T-cell (primary cell): ENCODE data around the gene PIK3R1. TPM values are rescaled to one million over a fixed set of nuclear protein-coding genes. Genes with fewer than 3 reads are reported as not detected.
"Not testable (repeated sequence)": the region's sequence is repeated elsewhere in the genome, so short reads cannot be mapped to it uniquely, and the experiment has no call there.

Experiments used
- ATAC-seq, 4 experiments: fragments of 200-7000 bp in 3 of 4; fragments of 150-1000 bp in 1 of 4; cut with Tn5 transposase; replicated peaks in 1 of 4; 1 replicate in 3 of 4; 2 replicates in 1 of 4; pipeline ENCODE4 v1.10.0; 2021; ENCODE audit warnings: moderate library complexity in 3 of 4, mild to moderate bottlenecking in 2 of 4, moderate number of reproducible peaks in 1 of 4
- CTCF ChIA-PET, 2 donors: fragments of 300-600 bp; sonication (Branson Sonifier 250); formaldehyde crosslinking; loops; one replicate each; lab custom pipeline; 2022; ENCODE audit warnings: antibody characterized with exemption in 2 of 2; lab: Charles Lee
- POLR2A ChIA-PET, 2 donors: fragments of 300-600 bp; sonication (Branson Sonifier 250); formaldehyde crosslinking; loops; one replicate each; lab custom pipeline; 2022; ENCODE audit warnings: antibody characterized with exemption in 2 of 2; lab: Charles Lee
- DNase-seq, 35 experiments: peaks; one replicate each; pipeline versions ENCODE4 v3.0.0 to v3.0.0-alpha.2; 2013 to 2023
- H3K27ac ChIP-seq: one replicate; pipeline ENCODE4 v1.5.1; 2013; ENCODE audit warnings: low read length
- H3K27me3 ChIP-seq, 2 experiments: replicated peaks in 1 of 2; 1 replicate in 1 of 2; 2 replicates in 1 of 2; pipeline versions ENCODE4 v1.6.1 to v1.7.0; 2013; ENCODE audit warnings: low read length in 1 of 2, mixed read lengths in 1 of 2; ENCODE audit not compliant: control insufficient read depth in 2 of 2, insufficient read depth in 2 of 2; ENCODE audit errors: extremely low read depth in 1 of 2
- H3K36me3 ChIP-seq, 2 donors: 1 replicate in 1 of 2; 2 replicates in 1 of 2; pipeline versions ENCODE4 v1.6.1 to v1.7.0; 2013; ENCODE audit warnings: low read length in 1 of 2; ENCODE audit not compliant: control insufficient read depth in 2 of 2, insufficient read depth in 1 of 2; ENCODE audit errors: extremely low read depth in 1 of 2
- H3K4me1 ChIP-seq, 2 experiments: 1 replicate in 1 of 2; 2 replicates in 1 of 2; pipeline versions ENCODE4 v1.6.1 to v1.7.0; 2013; ENCODE audit warnings: low read length in 2 of 2, mixed read lengths in 1 of 2; ENCODE audit not compliant: insufficient read depth in 2 of 2, control insufficient read depth in 1 of 2; ENCODE audit errors: extremely low read depth in 1 of 2
- H3K4me3 ChIP-seq, 2 donors: 1 replicate in 1 of 2; 2 replicates in 1 of 2; pipeline versions ENCODE4 v1.5.1 to v1.7.0; 2013; ENCODE audit warnings: mild to moderate bottlenecking in 2 of 2, low read length in 1 of 2, moderate library complexity in 1 of 2; ENCODE audit not compliant: control insufficient read depth in 1 of 2; ENCODE audit errors: extremely low read depth in 1 of 2
- H3K9me3 ChIP-seq: 2 replicates; pipeline ENCODE4 v1.7.0; 2013
- H3K27ac Mint-ChIP-seq, 2 donors: one replicate each; pipeline ENCODE4 v1.8.0; 2020 to 2021; ENCODE audit warnings: mild to moderate bottlenecking in 2 of 2, mixed read lengths in 2 of 2
- H3K27me3 Mint-ChIP-seq, 2 donors: one replicate each; pipeline ENCODE4 v1.8.0; 2021 to 2022; ENCODE audit warnings: mixed read lengths in 2 of 2
- H3K36me3 Mint-ChIP-seq: one replicate; pipeline ENCODE4 v1.8.0; 2021; ENCODE audit warnings: mixed read lengths
- H3K4me1 Mint-ChIP-seq, 3 donors: one replicate each; pipeline ENCODE4 v1.8.0; 2020 to 2022; ENCODE audit warnings: mixed read lengths in 3 of 3, mild to moderate bottlenecking in 1 of 3
- H3K4me3 Mint-ChIP-seq, 3 donors: one replicate each; pipeline ENCODE4 v1.8.0; 2020 to 2022; ENCODE audit warnings: mild to moderate bottlenecking in 3 of 3, mixed read lengths in 3 of 3, moderate library complexity in 3 of 3
- H3K9me3 Mint-ChIP-seq, 3 donors: one replicate each; pipeline ENCODE4 v1.8.0; 2020 to 2022; ENCODE audit warnings: mixed read lengths in 3 of 3
- WGBS: methylation state at CpG from one replicate; pipeline ENCODE4 v1.1.5; 2013; ENCODE audit warnings: missing lambda C conversion rate; ENCODE audit not compliant: insufficient coverage; 5-methylcytosine and 5-hydroxymethylcytosine counted together
- total RNA-seq, 35 experiments: library from RNA in 6 of 35; stranded (reverse) in 6 of 35; fragments of 120-200 nt in 1 of 35; gene quantifications; one replicate each; pipeline versions ENCODE4 v1.2.1 to v1.2.4 and lab custom pipeline; 2013 to 2026

Gene PIK3R1
- total RNA-seq, 5 donors from 2014 or later (not counting 1 experiment from before 2014, with no cell fraction given): 83.7 to 370 (median 105) TPM

GRCh38 chr5:68233075-68233474, 17.5 kb downstream of the PIK3R1 start:
- DNase-seq (no peak), ATAC-seq (no peak)
- ChIA-PET POLR2A (no interaction called here), CTCF (no interaction called here)
- no peaks in the 10 kb centered on the region for H3K27me3 Mint-ChIP-seq
- Histone ChIP-seq H3K27me3 (no peaks in the 10 kb centered on the region), H3K27ac (no peak overlapping the region), H3K4me3 (no peak overlapping the region), H3K9me3 (no peaks in the 10 kb centered on the region), H3K4me1 (peaks cover 12 to 27% of the 10 kb centered on the region in 2 experiments), H3K36me3 (peaks cover 0 to 13% of the 10 kb centered on the region in 2 donors)
- H3K27ac Mint-ChIP-seq: peak overlapping the region; percentile 63 to 71
- no peak overlapping the region for H3K4me3 Mint-ChIP-seq
- 60% methylated on average over 1 of the region's 1 CpG for WGBS
- no peaks in the 10 kb centered on the region for H3K9me3 Mint-ChIP-seq
- peaks cover 17% of the 10 kb centered on the region for H3K36me3 Mint-ChIP-seq
- peaks cover 82 to 87% (median 85%) of the 10 kb centered on the region in 3 donors for H3K4me1 Mint-ChIP-seq

- no CpG with 5 or more reads among the region's 2 CpGs for WGBS
- DNase-seq, H3K9me3 Mint-ChIP-seq, H3K4me3 ChIP-seq, H3K9me3 ChIP-seq, ATAC-seq, H3K27me3 Mint-ChIP-seq, H3K4me3 Mint-ChIP-seq, H3K36me3 ChIP-seq, H3K27me3 ChIP-seq, H3K27ac ChIP-seq: not testable (repeated sequence)
- peak overlapping the region; percentile 15 to 68 for H3K27ac Mint-ChIP-seq
- CTCF ChIA-PET: interaction anchor here in 1 of 2 donors (1.0 to 1.7 kb wide), 3 partner anchors 18 to 51 kb away, joined by 3 to 7 read pairs (median 7); no protein-coding TSS in a partner anchor
- peaks cover 79 to 86% (median 83%) of the 10 kb centered on the region in 3 donors for H3K4me1 Mint-ChIP-seq
- POLR2A ChIA-PET: interaction anchor here in 1 of 2 donors (0.7 to 1.0 kb wide), 2 partner anchors 18 to 19 kb away, joined by 3 to 6 read pairs; partner anchors contain the start of gene PIK3R1
- peaks cover 16% of the 10 kb centered on the region for H3K36me3 Mint-ChIP-seq
- H3K4me1 ChIP-seq: peaks cover 20 to 28% of the 10 kb centered on the region in 2 experiments
Measured at GRCh38 chr5:68235229-68235628, 19.7 kb downstream of the PIK3R1 start.

- peak overlapping the region; percentile 35 for H3K27ac ChIP-seq
- peaks cover 20 to 28% of the 10 kb centered on the region in 2 experiments for H3K4me1 ChIP-seq
- no peak overlapping the region for H3K4me3 Mint-ChIP-seq
Measured at GRCh38 chr5:68237715-68238114, 22.2 kb downstream of the PIK3R1 start.

GRCh38 chr5:68239487-68239886, 23.9 kb downstream of the PIK3R1 start:
- no peaks in the 10 kb centered on the region for H3K27me3 Mint-ChIP-seq
- H3K9me3 Mint-ChIP-seq: no peaks in the 10 kb centered on the region
- peak; percentile 94 to 98 (median 96) for ATAC-seq
- WGBS: 0% methylated on average over 1 of the region's 7 CpGs
- Histone ChIP-seq H3K36me3 (peaks cover 0 to 2% of the 10 kb centered on the region in 2 donors), H3K9me3 (no peaks in the 10 kb centered on the region), H3K4me1 (peaks cover 27 to 37% of the 10 kb centered on the region in 2 experiments), H3K27me3 (no peaks in the 10 kb centered on the region), H3K27ac (peak overlapping the region; percentile 65), H3K4me3 (no peak overlapping the region)
- peak overlapping the region; percentile 11 to 62 (median 29) for H3K4me3 Mint-ChIP-seq
- peak; percentile 36 to 91 (median 85) for DNase-seq
- POLR2A ChIA-PET: interaction anchor here (1.0 to 2.6 kb wide), 3 partner anchors 13 to 23 kb away, joined by 3 to 25 read pairs (median 6); partner anchors contain the start of gene PIK3R1 (in 1 of the 2)
- peaks cover 79 to 87% (median 83%) of the 10 kb centered on the region in 3 donors for H3K4me1 Mint-ChIP-seq
- H3K36me3 Mint-ChIP-seq: peaks cover 24% of the 10 kb centered on the region
- H3K27ac Mint-ChIP-seq: peak overlapping the region; percentile 76 to 82
- CTCF ChIA-PET: interaction anchor here (0.6 to 2.2 kb wide), 11 partner anchors 7 to 1077 kb away, joined by 3 to 8 read pairs (median 4); no protein-coding TSS in a partner anchor

More at GRCh38 chr5:68237715-68238114, 22.2 kb downstream of the PIK3R1 start:
- WGBS: no CpG with 5 or more reads among the region's 2 CpGs
- ChIA-PET POLR2A (interaction anchor here (0.6 to 1.4 kb wide), 2 partner anchors 14 to 998 kb away, joined by 3 to 5 read pairs; no protein-coding TSS in a partner anchor), CTCF (interaction anchor here in 1 of 2 donors (0.7 to 1.4 kb wide), 5 partner anchors 9 to 905 kb away, joined by 3 to 5 read pairs (median 3); no protein-coding TSS in a partner anchor)
- ATAC-seq: no peak
- no peak overlapping the region for H3K4me3 ChIP-seq
- Mint-ChIP-seq H3K4me1 (peaks cover 79 to 86% (median 83%) of the 10 kb centered on the region in 3 donors), H3K9me3 (no peaks in the 10 kb centered on the region), H3K27ac (peak overlapping the region; percentile 83 to 85), H3K36me3 (peaks cover 16% of the 10 kb centered on the region), H3K27me3 (no peaks in the 10 kb centered on the region)
- H3K27me3 ChIP-seq: no peaks in the 10 kb centered on the region
- no peak for DNase-seq
- H3K9me3 ChIP-seq: no peaks in the 10 kb centered on the region
- H3K36me3 ChIP-seq: peaks cover 0 to 4% of the 10 kb centered on the region in 2 donors

- H3K27ac ChIP-seq: peak overlapping the region; percentile 65
- no peaks in the 10 kb centered on the region for H3K9me3 Mint-ChIP-seq
- no peaks in the 10 kb centered on the region for H3K9me3 ChIP-seq
- no peak for DNase-seq
- no peak overlapping the region for H3K4me3 ChIP-seq
- ATAC-seq: no peak
- CTCF ChIA-PET: interaction anchor here in 1 of 2 donors (1.0 to 2.2 kb wide), 3 partner anchors 26 to 994 kb away, joined by 3 to 8 read pairs (median 5); no protein-coding TSS in a partner anchor
- H3K4me1 Mint-ChIP-seq: peaks cover 81 to 89% (median 85%) of the 10 kb centered on the region in 3 donors
- no peaks in the 10 kb centered on the region for H3K27me3 ChIP-seq
- H3K27me3 Mint-ChIP-seq: no peaks in the 10 kb centered on the region
- H3K4me3 Mint-ChIP-seq: peak overlapping the region; percentile 28 to 35 (median 31)
- H3K27ac Mint-ChIP-seq: peak overlapping the region; percentile 59 to 64
- peaks cover 24% of the 10 kb centered on the region for H3K36me3 Mint-ChIP-seq
- no peaks in the 10 kb centered on the region for H3K36me3 ChIP-seq
- peaks cover 27 to 42% of the 10 kb centered on the region in 2 experiments for H3K4me1 ChIP-seq
- POLR2A ChIA-PET: interaction anchor here (0.6 to 2.6 kb wide), 4 partner anchors 12 to 233 kb away, joined by 3 to 25 read pairs (median 5); partner anchors contain the start of gene PIK3R1 (in 1 of the 2)
Measured at GRCh38 chr5:68240202-68240601, 24.6 kb downstream of the PIK3R1 start.

GRCh38 chr5:68240771-68241170, 25.2 kb downstream of the PIK3R1 start:
- WGBS: no CpG with 5 or more reads among the region's 1 CpG
- Histone ChIP-seq H3K9me3 (no peaks in the 10 kb centered on the region), H3K4me1 (peaks cover 27 to 42% of the 10 kb centered on the region in 2 experiments), H3K36me3 (no peaks in the 10 kb centered on the region), H3K27ac (peak overlapping the region; percentile 65), H3K27me3 (no peaks in the 10 kb centered on the region), H3K4me3 (no peak overlapping the region)
- CTCF ChIA-PET: no interaction called here
- Mint-ChIP-seq H3K4me1 (peaks cover 81 to 89% (median 87%) of the 10 kb centered on the region in 3 donors), H3K36me3 (peaks cover 21% of the 10 kb centered on the region), H3K4me3 (peak overlapping the region; percentile 28 to 35 (median 31)), H3K27me3 (no peaks in the 10 kb centered on the region), H3K27ac (peak overlapping the region; percentile 64 to 89), H3K9me3 (no peaks in the 10 kb centered on the region)
- ATAC-seq (no peak), DNase-seq (no peak)
- POLR2A ChIA-PET: interaction anchor here in 1 of 2 donors (0.7 kb wide), 1 partner anchor 12 kb away, joined by 3 read pairs; no protein-coding TSS in a partner anchor
